CD14-positive monocyte (primary cell): ENCODE results near the gene KIAA1328. TPM values are rescaled to one million over a fixed set of nuclear protein-coding genes. Genes with fewer than 3 reads are reported as not detected.

ENCODE experiments used
- DNase-seq, 3 donors: peaks; one replicate each; pipeline ENCODE4 v3.0.0-alpha.2; 2011 to 2022
- H2AFZ ChIP-seq: 2 replicates; pipeline ENCODE4 v1.6.0; 2012; ENCODE audit warnings: mild to moderate bottlenecking, low read depth, low read length, inconsistent platforms; ENCODE audit not compliant: insufficient read depth, poor library complexity, severe bottlenecking
- H3K27ac ChIP-seq, 2 donors: 1 replicate in 1 of 2; 2 replicates in 1 of 2; pipeline ENCODE4 v1.5.1; 2012 to 2013; ENCODE audit warnings: low read length in 2 of 2, control low read depth in 1 of 2, inconsistent platforms in 1 of 2, low read depth in 1 of 2, mild to moderate bottlenecking in 1 of 2
- H3K27me3 ChIP-seq, 2 donors: one replicate each; pipeline versions ENCODE4 v1.6.0 to v1.6.1; 2011 to 2013; ENCODE audit warnings: low read length in 2 of 2; ENCODE audit not compliant: control insufficient read depth in 2 of 2, insufficient read depth in 2 of 2
- H3K36me3 ChIP-seq, 2 donors: replicated peaks in 1 of 2; 1 replicate in 1 of 2; 2 replicates in 1 of 2; pipeline versions ENCODE4 v1.5.1 to v1.6.1; 2012 to 2013; ENCODE audit warnings: low read length in 2 of 2, control low read depth in 1 of 2, inconsistent platforms in 1 of 2, mild to moderate bottlenecking in 1 of 2; ENCODE audit not compliant: insufficient read depth in 2 of 2, control insufficient read depth in 1 of 2
- H3K4me1 ChIP-seq, 2 donors: 1 replicate in 1 of 2; 2 replicates in 1 of 2; pipeline versions ENCODE4 v1.5.1 to v1.6.1; 2012 to 2013; ENCODE audit warnings: low read length in 2 of 2, control low read depth in 1 of 2, inconsistent platforms in 1 of 2, mild to moderate bottlenecking in 1 of 2, moderate library complexity in 1 of 2; ENCODE audit not compliant: insufficient read depth in 2 of 2, control insufficient read depth in 1 of 2
- H3K4me2 ChIP-seq: replicated peaks from 2 replicates; pipeline ENCODE3; 2012; ENCODE audit warnings: low read length, moderate library complexity, mild to moderate bottlenecking; ENCODE audit not compliant: poor library complexity, severe bottlenecking; ENCODE audit errors: extremely low read depth
- H3K4me3 ChIP-seq, 3 experiments: fragments of 200-600 bp in 1 of 3; sonication (generic) in 1 of 3; replicated peaks in 1 of 3; 1 replicate in 2 of 3; 2 replicates in 1 of 3; pipeline ENCODE4 v1.5.1; 2011 to 2013; ENCODE audit warnings: low read length in 3 of 3, mild to moderate bottlenecking in 3 of 3, control low read depth in 2 of 3, low read depth in 2 of 3, inconsistent platforms in 1 of 3, moderate library complexity in 1 of 3
- H3K79me2 ChIP-seq: 2 replicates; pipeline ENCODE4 v1.6.0; 2012; ENCODE audit warnings: mild to moderate bottlenecking, control low read depth, inconsistent platforms, low read length, moderate library complexity; ENCODE audit not compliant: insufficient read depth
- H3K9ac ChIP-seq: 2 replicates; pipeline ENCODE4 v1.6.0; 2017; ENCODE audit warnings: low read length, mild to moderate bottlenecking; ENCODE audit not compliant: insufficient read depth, poor library complexity, severe bottlenecking
- H3K9me3 ChIP-seq, 2 donors: replicated peaks in 1 of 2; 1 replicate in 1 of 2; 2 replicates in 1 of 2; pipeline versions ENCODE4 v1.5.1 to v1.6.1; 2012 to 2013; ENCODE audit warnings: low read length in 2 of 2, control low read depth in 1 of 2; ENCODE audit not compliant: control insufficient read depth in 1 of 2, insufficient read depth in 1 of 2
- H4K20me1 ChIP-seq: 2 replicates; pipeline ENCODE4 v1.6.0; 2012; ENCODE audit warnings: mild to moderate bottlenecking, low read length, control low read depth, moderate library complexity; ENCODE audit not compliant: insufficient read depth
- H3K27ac Mint-ChIP-seq, 7 donors: one replicate each; pipeline ENCODE4 v1.8.0; 2020; ENCODE audit warnings: mild to moderate bottlenecking in 7 of 7, mixed read lengths in 7 of 7, moderate library complexity in 6 of 7, inconsistent platforms in 2 of 7
- H3K27me3 Mint-ChIP-seq, 3 donors: one replicate each; pipeline ENCODE4 v1.8.0; 2021 to 2022; ENCODE audit warnings: low read depth in 3 of 3, mild to moderate bottlenecking in 3 of 3, mixed read lengths in 3 of 3, moderate library complexity in 3 of 3, inconsistent platforms in 1 of 3
- H3K36me3 Mint-ChIP-seq, 2 donors: one replicate each; pipeline ENCODE4 v1.8.0; 2020; ENCODE audit warnings: mixed read lengths in 2 of 2, inconsistent platforms in 1 of 2, mild to moderate bottlenecking in 1 of 2
- H3K4me1 Mint-ChIP-seq: one replicate; pipeline ENCODE4 v1.8.0; 2020; ENCODE audit warnings: mild to moderate bottlenecking, mixed read lengths
- H3K4me3 Mint-ChIP-seq, 2 donors: one replicate each; pipeline ENCODE4 v1.8.0; 2020; ENCODE audit warnings: mild to moderate bottlenecking in 2 of 2, mixed read lengths in 2 of 2, moderate library complexity in 1 of 2
- H3K9me3 Mint-ChIP-seq, 7 donors: one replicate each; pipeline ENCODE4 v1.8.0; 2020 to 2022; ENCODE audit warnings: mixed read lengths in 7 of 7, mild to moderate bottlenecking in 6 of 7, moderate library complexity in 6 of 7, inconsistent platforms in 2 of 7
- WGBS: methylation state at CpG from one replicate; pipeline ENCODE4 v1.1.5; 2013; ENCODE audit warnings: missing lambda C conversion rate; ENCODE audit not compliant: insufficient coverage; 5-methylcytosine and 5-hydroxymethylcytosine counted together
- intact Hi-C, 2 donors: fragments of 100-400 bp; cut with micrococcal nuclease; formaldehyde crosslinking; loops; one replicate each; pipeline versions ENCODE4 v1.15.0 to v1.15.1; 2023
- polyA plus RNA-seq, 3 donors: library from polyadenylated mRNA; depleted of rRNA in 1 of 3; unstranded in 2 of 3; stranded (reverse) in 1 of 3; fragments of 300-500 nt in 2 of 3; fragments of >200 nt in 1 of 3; fragmentation: Illumina TruSeq in 2 of 3; gene quantifications; 1 replicate in 2 of 3; 2 replicates in 1 of 3; pipeline ENCODE4 v1.2.3, GENCODE V29; 2012 to 2021
- TF ChIP-seq, protein P1 (sequence below): fragments of 200-600 bp; IDR thresholded peaks from one replicate; pipeline ENCODE4 v1.8.0; 2022; ENCODE audit warnings: antibody characterized with exemption, mild to moderate bottlenecking

Gene KIAA1328
- polyA plus RNA-seq, 3 donors, result 3.7 to 3.9 (median 3.8) TPM

DNA sequence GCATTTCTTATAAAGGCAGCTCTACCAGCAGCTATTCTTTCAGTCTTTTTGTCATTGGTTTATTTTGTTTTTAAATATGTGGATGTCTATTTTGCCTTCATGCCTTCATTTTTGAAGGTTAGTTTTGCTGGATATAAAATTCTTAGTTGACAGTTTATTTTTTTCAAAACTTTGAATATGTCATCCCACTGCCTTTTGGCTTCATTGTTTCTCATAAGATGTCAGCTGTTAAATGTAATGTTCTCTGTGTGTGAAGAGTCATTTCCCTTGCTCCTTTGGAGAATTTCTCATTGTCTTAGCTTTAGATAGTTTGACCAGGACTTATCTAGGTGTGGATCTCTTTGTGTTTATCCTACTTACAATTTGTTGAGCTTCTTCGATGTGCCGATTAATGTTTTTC is 213.5 kb downstream of the KIAA1328 start:
- no peaks in the 10 kb centered on the region for H3K79me2 ChIP-seq
- H3K9me3 ChIP-seq, result peaks cover 25 to 28% of the 10 kb centered on the region in 2 donors
- H3K4me1 ChIP-seq, result no peaks in the 10 kb centered on the region
- no peak overlapping the region for H3K27ac ChIP-seq
- Mint-ChIP-seq H3K4me3 (no peak overlapping the region), H3K4me1 (no peaks in the 10 kb centered on the region), H3K9me3 (peaks cover 13 to 27% (median 22%) of the 10 kb centered on the region in 7 donors), H3K27ac (no peak overlapping the region), H3K27me3 (no peaks in the 10 kb centered on the region), H3K36me3 (no peaks in the 10 kb centered on the region)
- H3K9ac ChIP-seq, result no peak overlapping the region
- H3K4me2 ChIP-seq, result no peak overlapping the region
- WGBS, result no CpG with 5 or more reads among the region's 2 CpGs
- H2AFZ ChIP-seq, result no peak overlapping the region
- no peak for DNase-seq
- intact Hi-C loops, result no loop called here
- H3K27me3 ChIP-seq, result no peaks in the 10 kb centered on the region
- H4K20me1 ChIP-seq, result no peaks in the 10 kb centered on the region
- H3K4me3 ChIP-seq, result no peak overlapping the region
- TF ChIP-seq, protein P1, sequence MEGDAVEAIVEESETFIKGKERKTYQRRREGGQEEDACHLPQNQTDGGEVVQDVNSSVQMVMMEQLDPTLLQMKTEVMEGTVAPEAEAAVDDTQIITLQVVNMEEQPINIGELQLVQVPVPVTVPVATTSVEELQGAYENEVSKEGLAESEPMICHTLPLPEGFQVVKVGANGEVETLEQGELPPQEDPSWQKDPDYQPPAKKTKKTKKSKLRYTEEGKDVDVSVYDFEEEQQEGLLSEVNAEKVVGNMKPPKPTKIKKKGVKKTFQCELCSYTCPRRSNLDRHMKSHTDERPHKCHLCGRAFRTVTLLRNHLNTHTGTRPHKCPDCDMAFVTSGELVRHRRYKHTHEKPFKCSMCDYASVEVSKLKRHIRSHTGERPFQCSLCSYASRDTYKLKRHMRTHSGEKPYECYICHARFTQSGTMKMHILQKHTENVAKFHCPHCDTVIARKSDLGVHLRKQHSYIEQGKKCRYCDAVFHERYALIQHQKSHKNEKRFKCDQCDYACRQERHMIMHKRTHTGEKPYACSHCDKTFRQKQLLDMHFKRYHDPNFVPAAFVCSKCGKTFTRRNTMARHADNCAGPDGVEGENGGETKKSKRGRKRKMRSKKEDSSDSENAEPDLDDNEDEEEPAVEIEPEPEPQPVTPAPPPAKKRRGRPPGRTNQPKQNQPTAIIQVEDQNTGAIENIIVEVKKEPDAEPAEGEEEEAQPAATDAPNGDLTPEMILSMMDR, result no peak
- no peaks in the 10 kb centered on the region for H3K36me3 ChIP-seq

DNA sequence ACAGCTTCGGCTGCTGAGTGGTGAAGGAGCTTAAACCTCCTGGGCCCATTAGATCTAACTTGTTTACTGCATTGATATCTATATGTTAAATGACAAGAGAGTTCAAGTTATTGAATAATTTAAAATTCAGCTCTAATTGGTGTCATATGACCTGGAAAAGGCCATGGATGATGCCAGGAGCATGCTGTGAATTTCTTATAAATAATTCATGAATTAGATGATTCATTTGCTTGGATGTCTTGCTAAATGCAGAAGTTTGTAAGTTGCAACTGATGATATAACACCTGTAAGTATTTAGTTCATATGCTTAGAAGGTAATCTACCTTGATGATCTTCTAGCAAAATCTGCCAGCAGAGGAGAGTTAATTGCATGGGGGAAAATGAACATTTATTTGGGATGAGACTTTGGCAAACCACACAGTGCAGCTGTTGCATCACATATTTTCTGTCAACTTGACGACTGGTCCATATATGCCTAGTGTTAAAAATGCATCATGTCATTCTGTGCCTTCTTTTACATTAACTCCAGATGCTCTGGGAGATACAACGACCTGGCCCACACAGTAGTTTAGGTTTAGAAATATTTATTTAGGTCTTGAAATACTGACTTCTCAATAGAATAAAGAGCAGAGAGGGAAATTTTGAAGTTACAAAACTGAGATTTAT is 226.3 kb downstream of the KIAA1328 start:
- H3K4me2 ChIP-seq, result no peak overlapping the region
- Mint-ChIP-seq H3K4me3 (no peak overlapping the region), H3K4me1 (no peaks in the 10 kb centered on the region), H3K36me3 (no peaks in the 10 kb centered on the region), H3K9me3 (peaks cover 4 to 15% (median 8%) of the 10 kb centered on the region in 7 donors), H3K27me3 (no peaks in the 10 kb centered on the region), H3K27ac (no peak overlapping the region)
- peaks cover 7 to 9% of the 10 kb centered on the region in 2 donors for H3K9me3 ChIP-seq
- H3K36me3 ChIP-seq, result no peaks in the 10 kb centered on the region
- no CpG with 5 or more reads among the region's 3 CpGs for WGBS
- no peak overlapping the region for H3K27ac ChIP-seq
- TF ChIP-seq, protein P1, result no peak
- H3K4me1 ChIP-seq, result no peaks in the 10 kb centered on the region
- intact Hi-C loops, result no loop called here
- no peaks in the 10 kb centered on the region for H4K20me1 ChIP-seq
- H3K27me3 ChIP-seq, result no peaks in the 10 kb centered on the region
- H3K9ac ChIP-seq, result no peak overlapping the region
- no peaks in the 10 kb centered on the region for H3K79me2 ChIP-seq
- no peak overlapping the region for H2AFZ ChIP-seq
- H3K4me3 ChIP-seq, result no peak overlapping the region
- no peak for DNase-seq
